ENCODE measurements around the gene PKHD1.

Gene PKHD1

DNA sequence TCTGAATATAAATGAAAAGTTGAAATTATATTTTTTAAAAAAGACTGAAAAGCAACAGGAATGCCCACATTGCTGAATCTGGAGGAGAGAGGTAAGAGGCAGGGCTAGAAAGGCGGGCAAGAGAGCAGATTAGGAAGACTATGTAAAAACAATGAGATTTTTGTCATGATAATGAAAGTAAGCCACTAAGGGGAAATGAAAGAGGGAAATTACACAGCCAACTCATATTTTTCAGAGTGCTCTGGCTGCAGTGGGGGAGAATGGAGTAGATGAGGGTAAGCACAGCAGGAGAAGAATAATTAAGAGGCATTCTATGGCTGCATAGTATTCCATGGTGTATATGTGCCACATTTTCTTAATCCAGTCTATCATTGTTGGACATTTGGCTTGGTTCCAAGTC, 281.9 kb downstream of the PKHD1 start:
- no peaks in the 10 kb centered on the region for H3K36me3 ChIP-seq (ENCODE audit: insufficient read depth, low read length)

DNA sequence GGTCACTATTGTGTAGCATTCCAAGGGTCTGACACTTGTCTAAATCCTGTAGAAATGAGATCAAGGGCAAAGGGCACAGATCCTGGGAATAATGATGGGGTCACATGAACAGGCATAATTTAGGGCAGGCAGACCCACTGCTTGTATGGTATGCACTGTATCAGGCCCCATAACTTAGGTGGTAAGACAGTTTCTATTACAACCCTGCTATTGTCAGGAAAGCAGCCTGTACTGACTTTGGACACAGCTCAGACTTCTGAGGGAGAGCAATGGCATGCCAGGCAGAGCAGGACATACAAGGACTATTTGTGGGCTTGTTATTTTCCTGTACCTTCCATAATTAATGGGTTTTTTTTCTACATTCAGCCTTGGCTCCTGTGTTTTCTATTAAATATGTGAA, 286.8 kb downstream of the PKHD1 start:
- no peak overlapping the region for H3K4me2 ChIP-seq (ENCODE audit: low read length)
- H3K9me2 ChIP-seq (ENCODE audit: low read depth, low read length): no peaks in the 10 kb centered on the region
- no peak for TF ChIP-seq EZH2 (IDR thresholded peaks at IDR 0.05; ENCODE audit: borderline replicate concordance, low read length)
- TF ChIP-seq, protein P1, sequence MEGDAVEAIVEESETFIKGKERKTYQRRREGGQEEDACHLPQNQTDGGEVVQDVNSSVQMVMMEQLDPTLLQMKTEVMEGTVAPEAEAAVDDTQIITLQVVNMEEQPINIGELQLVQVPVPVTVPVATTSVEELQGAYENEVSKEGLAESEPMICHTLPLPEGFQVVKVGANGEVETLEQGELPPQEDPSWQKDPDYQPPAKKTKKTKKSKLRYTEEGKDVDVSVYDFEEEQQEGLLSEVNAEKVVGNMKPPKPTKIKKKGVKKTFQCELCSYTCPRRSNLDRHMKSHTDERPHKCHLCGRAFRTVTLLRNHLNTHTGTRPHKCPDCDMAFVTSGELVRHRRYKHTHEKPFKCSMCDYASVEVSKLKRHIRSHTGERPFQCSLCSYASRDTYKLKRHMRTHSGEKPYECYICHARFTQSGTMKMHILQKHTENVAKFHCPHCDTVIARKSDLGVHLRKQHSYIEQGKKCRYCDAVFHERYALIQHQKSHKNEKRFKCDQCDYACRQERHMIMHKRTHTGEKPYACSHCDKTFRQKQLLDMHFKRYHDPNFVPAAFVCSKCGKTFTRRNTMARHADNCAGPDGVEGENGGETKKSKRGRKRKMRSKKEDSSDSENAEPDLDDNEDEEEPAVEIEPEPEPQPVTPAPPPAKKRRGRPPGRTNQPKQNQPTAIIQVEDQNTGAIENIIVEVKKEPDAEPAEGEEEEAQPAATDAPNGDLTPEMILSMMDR (IDR thresholded peaks at IDR 0.05; ENCODE audit: low read length): no peak
- no peaks in the 10 kb centered on the region for H3K9me3 ChIP-seq (ENCODE audit: low read length)
- H2AFZ ChIP-seq (ENCODE audit: low read length): no peak overlapping the region
- no peaks in the 10 kb centered on the region for H3K79me2 ChIP-seq (ENCODE audit: insufficient read depth, low read length)
- H4K20me1 ChIP-seq (ENCODE audit: insufficient read depth, low read length): no peaks in the 10 kb centered on the region
- no peaks in the 10 kb centered on the region for H3F3A ChIP-seq (ENCODE audit: insufficient read depth, low read length)
- no peaks in the 10 kb centered on the region for H3K27me3 ChIP-seq (ENCODE audit: insufficient read depth, low read length)
- H3K36me3 ChIP-seq (ENCODE audit: insufficient read depth, low read length): no peaks in the 10 kb centered on the region
- no peak overlapping the region for H3K4me3 ChIP-seq (ENCODE audit: low read depth, low read length, poor library complexity, severe bottlenecking)
- no peak overlapping the region for H3K27ac ChIP-seq (ENCODE audit: low read depth, low read length, poor library complexity, severe bottlenecking)
- H3K9ac ChIP-seq (ENCODE audit: low read length): no peak overlapping the region
- H3K4me1 ChIP-seq (ENCODE audit: insufficient read depth, low read length, severe bottlenecking): no peaks in the 10 kb centered on the region

More for the DNA sequence above, 281.9 kb downstream of the PKHD1 start:
- no peaks in the 10 kb centered on the region for H3K79me2 ChIP-seq (ENCODE audit: insufficient read depth, low read length)
- no peaks in the 10 kb centered on the region for H3F3A ChIP-seq (ENCODE audit: insufficient read depth, low read length)
- H3K9me3 ChIP-seq (ENCODE audit: low read length): no peaks in the 10 kb centered on the region
- no peaks in the 10 kb centered on the region for H3K9me2 ChIP-seq (ENCODE audit: low read depth, low read length)
- H2AFZ ChIP-seq (ENCODE audit: low read length): no peak overlapping the region
- no peak for TF ChIP-seq EZH2 (IDR thresholded peaks at IDR 0.05; ENCODE audit: borderline replicate concordance, low read length)
- TF ChIP-seq, protein P1 (IDR thresholded peaks at IDR 0.05; ENCODE audit: low read length): no peak
- no peak overlapping the region for H3K27ac ChIP-seq (ENCODE audit: low read depth, low read length, poor library complexity, severe bottlenecking)
- H3K9ac ChIP-seq (ENCODE audit: low read length): no peak overlapping the region
- H3K4me1 ChIP-seq (ENCODE audit: insufficient read depth, low read length, severe bottlenecking): no peaks in the 10 kb centered on the region
- no peak overlapping the region for H3K4me2 ChIP-seq (ENCODE audit: low read length)
- no peaks in the 10 kb centered on the region for H4K20me1 ChIP-seq (ENCODE audit: insufficient read depth, low read length)
- H3K27me3 ChIP-seq (ENCODE audit: insufficient read depth, low read length): no peaks in the 10 kb centered on the region
- no peak overlapping the region for H3K4me3 ChIP-seq (ENCODE audit: low read depth, low read length, poor library complexity, severe bottlenecking)

DNA sequence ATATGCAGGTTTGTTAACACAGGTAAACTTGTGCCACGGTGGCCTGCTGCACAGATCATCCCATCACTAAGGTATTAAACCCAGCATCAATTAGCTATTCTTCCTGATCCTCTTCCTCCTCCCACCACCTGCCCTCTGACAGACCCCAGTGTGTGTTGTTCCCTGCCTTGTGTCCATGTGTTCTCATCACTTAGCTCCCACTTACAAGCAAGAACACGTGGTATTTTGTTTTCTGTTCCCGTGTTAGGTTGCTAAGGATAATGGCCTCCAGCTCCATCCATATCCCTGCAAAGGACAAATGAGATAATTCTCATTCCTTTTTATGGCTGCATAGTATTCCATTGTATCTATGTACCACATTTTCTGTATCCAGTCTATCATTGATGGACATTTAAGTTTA, 294.0 kb downstream of the PKHD1 start:
- Histone ChIP-seq H3K36me3 (ENCODE audit: insufficient read depth, low read length) (no peaks in the 10 kb centered on the region), H3K4me2 (ENCODE audit: low read length) (no peak overlapping the region), H3K9me2 (ENCODE audit: low read depth, low read length) (no peaks in the 10 kb centered on the region), H3K9me3 (ENCODE audit: low read length) (no peaks in the 10 kb centered on the region), H4K20me1 (ENCODE audit: insufficient read depth, low read length) (no peaks in the 10 kb centered on the region), H3K4me3 (ENCODE audit: low read depth, low read length, poor library complexity, severe bottlenecking) (no peak overlapping the region), H3K79me2 (ENCODE audit: insufficient read depth, low read length) (no peaks in the 10 kb centered on the region), H3K27me3 (ENCODE audit: insufficient read depth, low read length) (no peaks in the 10 kb centered on the region), H3F3A (ENCODE audit: insufficient read depth, low read length) (no peaks in the 10 kb centered on the region), H3K27ac (ENCODE audit: low read depth, low read length, poor library complexity, severe bottlenecking) (no peak overlapping the region), H3K9ac (ENCODE audit: low read length) (no peak overlapping the region), H2AFZ (ENCODE audit: low read length) (no peak overlapping the region), H3K4me1 (ENCODE audit: insufficient read depth, low read length, severe bottlenecking) (no peaks in the 10 kb centered on the region)
- TF ChIP-seq EZH2 (IDR thresholded peaks at IDR 0.05; ENCODE audit: borderline replicate concordance, low read length): no peak
- TF ChIP-seq, protein P1 (IDR thresholded peaks at IDR 0.05; ENCODE audit: low read length): no peak

Data from OCI-LY1 (cell line).